ENCODE data around the gene RIT2.

DNA sequence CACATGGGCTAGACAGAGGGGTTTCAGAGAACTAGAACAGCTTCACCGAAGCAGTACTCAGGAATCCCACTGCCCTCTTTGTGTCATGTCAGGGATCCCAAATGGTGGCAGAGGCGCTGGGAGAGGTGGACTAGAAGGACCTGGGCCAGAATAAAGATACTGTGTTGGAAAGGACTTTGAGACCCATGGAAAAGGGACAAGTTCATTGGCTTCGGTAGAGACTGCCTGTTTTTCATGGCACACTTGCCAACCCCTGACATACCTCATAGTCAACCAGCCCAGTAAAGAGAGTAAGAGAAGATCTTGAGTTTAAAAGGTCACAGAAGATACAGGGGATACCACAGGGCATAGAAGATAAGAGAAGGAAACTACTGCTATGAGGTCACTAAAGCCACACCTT lies 381.0 kb downstream of the RIT2 start:
- TF ChIP-seq, protein P1, sequence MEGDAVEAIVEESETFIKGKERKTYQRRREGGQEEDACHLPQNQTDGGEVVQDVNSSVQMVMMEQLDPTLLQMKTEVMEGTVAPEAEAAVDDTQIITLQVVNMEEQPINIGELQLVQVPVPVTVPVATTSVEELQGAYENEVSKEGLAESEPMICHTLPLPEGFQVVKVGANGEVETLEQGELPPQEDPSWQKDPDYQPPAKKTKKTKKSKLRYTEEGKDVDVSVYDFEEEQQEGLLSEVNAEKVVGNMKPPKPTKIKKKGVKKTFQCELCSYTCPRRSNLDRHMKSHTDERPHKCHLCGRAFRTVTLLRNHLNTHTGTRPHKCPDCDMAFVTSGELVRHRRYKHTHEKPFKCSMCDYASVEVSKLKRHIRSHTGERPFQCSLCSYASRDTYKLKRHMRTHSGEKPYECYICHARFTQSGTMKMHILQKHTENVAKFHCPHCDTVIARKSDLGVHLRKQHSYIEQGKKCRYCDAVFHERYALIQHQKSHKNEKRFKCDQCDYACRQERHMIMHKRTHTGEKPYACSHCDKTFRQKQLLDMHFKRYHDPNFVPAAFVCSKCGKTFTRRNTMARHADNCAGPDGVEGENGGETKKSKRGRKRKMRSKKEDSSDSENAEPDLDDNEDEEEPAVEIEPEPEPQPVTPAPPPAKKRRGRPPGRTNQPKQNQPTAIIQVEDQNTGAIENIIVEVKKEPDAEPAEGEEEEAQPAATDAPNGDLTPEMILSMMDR (IDR thresholded peaks at IDR 0.05), result no peak
- TF ChIP-seq POLR2A (IDR thresholded peaks at IDR 0.05), result no peak

All from heart left ventricle (tissue), 13 donors.